CD4-positive, alpha-beta memory T cell (primary cell): ENCODE data around the gene SH3RF1. TPM values are rescaled to one million over a fixed set of nuclear protein-coding genes. Genes with fewer than 3 reads are reported as not detected.

Source experiments
- CTCF ChIA-PET: fragments of 350-600 bp; sonication (Branson Sonifier 250); formaldehyde crosslinking; loops from one replicate; lab custom pipeline; 2021; ENCODE audit warnings: inconsistent platforms; ENCODE audit not compliant: partially characterized antibody; lab: Charles Lee
- POLR2A ChIA-PET: fragments of 350-600 bp; sonication (Branson Sonifier 250); formaldehyde crosslinking; loops from one replicate; lab custom pipeline; 2021; ENCODE audit not compliant: partially characterized antibody; lab: Charles Lee
- DNase-seq, 5 donors: peaks; one replicate each; pipeline versions ENCODE4 v3.0.0 to v3.0.0-alpha.2; 2020 to 2022; ENCODE audit warnings: mixed read lengths in 1 of 5
- H3K27ac ChIP-seq: one replicate; pipeline ENCODE4 v1.7.0; 2013; ENCODE audit warnings: low read depth, low read length
- H3K27me3 ChIP-seq: 2 replicates; pipeline ENCODE4 v1.7.0; 2013; ENCODE audit warnings: mild to moderate bottlenecking, low read length, moderate library complexity; ENCODE audit not compliant: insufficient read depth
- H3K36me3 ChIP-seq: 2 replicates; pipeline ENCODE4 v1.7.0; 2013; ENCODE audit warnings: mild to moderate bottlenecking, low read length, moderate library complexity; ENCODE audit not compliant: insufficient read depth
- H3K4me1 ChIP-seq: 2 replicates; pipeline ENCODE4 v1.7.0; 2013; ENCODE audit warnings: mild to moderate bottlenecking, low read length, moderate library complexity; ENCODE audit not compliant: insufficient read depth
- H3K4me3 ChIP-seq, 2 donors: one replicate each; pipeline ENCODE4 v1.7.0; 2013; ENCODE audit warnings: low read length in 2 of 2, mild to moderate bottlenecking in 1 of 2
- H3K9me3 ChIP-seq, 2 donors: one replicate each; pipeline ENCODE4 v1.7.0; 2013; ENCODE audit warnings: low read length in 2 of 2, control low read depth in 1 of 2; ENCODE audit not compliant: control insufficient read depth in 1 of 2
- H3K27ac Mint-ChIP-seq, 7 donors: one replicate each; pipeline ENCODE4 v1.8.0; 2020 to 2021; ENCODE audit warnings: mixed read lengths in 7 of 7, mild to moderate bottlenecking in 6 of 7, inconsistent platforms in 3 of 7, moderate library complexity in 3 of 7
- H3K27me3 Mint-ChIP-seq, 2 donors: one replicate each; pipeline ENCODE4 v1.8.0; 2020 to 2021; ENCODE audit warnings: mixed read lengths in 2 of 2
- H3K36me3 Mint-ChIP-seq, 2 donors: one replicate each; pipeline ENCODE4 v1.8.0; 2020 to 2021; ENCODE audit warnings: mixed read lengths in 2 of 2, inconsistent platforms in 1 of 2, mild to moderate bottlenecking in 1 of 2
- H3K4me1 Mint-ChIP-seq, 4 donors: one replicate each; pipeline ENCODE4 v1.8.0; 2020 to 2021; ENCODE audit warnings: mixed read lengths in 4 of 4, mild to moderate bottlenecking in 1 of 4
- H3K4me3 Mint-ChIP-seq, 8 donors: one replicate each; pipeline ENCODE4 v1.8.0; 2020 to 2021; ENCODE audit warnings: mixed read lengths in 8 of 8, mild to moderate bottlenecking in 7 of 8, moderate library complexity in 6 of 8, inconsistent platforms in 3 of 8
- H3K9me3 Mint-ChIP-seq, 8 donors: one replicate each; pipeline ENCODE4 v1.8.0; 2020 to 2021; ENCODE audit warnings: mixed read lengths in 8 of 8, mild to moderate bottlenecking in 5 of 8, inconsistent platforms in 3 of 8, moderate library complexity in 1 of 8
- intact Hi-C: fragments of 100-400 bp; cut with micrococcal nuclease; formaldehyde crosslinking; loops from one replicate; pipeline ENCODE4 v1.15.1; 2023
- polyA plus RNA-seq, 2 donors: library from polyadenylated mRNA; unstranded; fragments of 300-500 nt; fragmentation: Illumina TruSeq; gene quantifications; one replicate each; pipeline ENCODE4 v1.2.3, GENCODE V29; 2021
- total RNA-seq, 2 experiments: library from RNA; stranded (reverse); gene quantifications; one replicate each; pipeline ENCODE4 v1.2.3, GENCODE V29; 2021

Gene SH3RF1
- total and polyA plus RNA-seq, 4 experiments from 2014 or later, result 0.11 to 0.15 TPM; not detected in 2

GRCh38 chr4:169060391-169061091 is 210.2 kb downstream of the SH3RF1 start:
- H3K27ac ChIP-seq, result no peak overlapping the region
- ChIA-PET POLR2A (no interaction called here), CTCF (no interaction called here)
- H3K4me3 ChIP-seq, result no peak overlapping the region
- no peaks in the 10 kb centered on the region for H3K36me3 Mint-ChIP-seq
- H3K27me3 ChIP-seq, result no peaks in the 10 kb centered on the region
- H3K27ac Mint-ChIP-seq, result no peak overlapping the region
- peaks cover 0 to 2% (median 0%) of the 10 kb centered on the region in 4 donors for H3K4me1 Mint-ChIP-seq
- no peaks in the 10 kb centered on the region for H3K9me3 ChIP-seq
- H3K4me1 ChIP-seq, result no peaks in the 10 kb centered on the region
- no peaks in the 10 kb centered on the region for H3K36me3 ChIP-seq
- peaks cover 5 to 9% of the 10 kb centered on the region in 2 donors for H3K27me3 Mint-ChIP-seq
- no peak overlapping the region for H3K4me3 Mint-ChIP-seq
- DNase-seq, result no peak
- intact Hi-C loops, result no loop called here
- H3K9me3 Mint-ChIP-seq, result no peaks in the 10 kb centered on the region

DNA sequence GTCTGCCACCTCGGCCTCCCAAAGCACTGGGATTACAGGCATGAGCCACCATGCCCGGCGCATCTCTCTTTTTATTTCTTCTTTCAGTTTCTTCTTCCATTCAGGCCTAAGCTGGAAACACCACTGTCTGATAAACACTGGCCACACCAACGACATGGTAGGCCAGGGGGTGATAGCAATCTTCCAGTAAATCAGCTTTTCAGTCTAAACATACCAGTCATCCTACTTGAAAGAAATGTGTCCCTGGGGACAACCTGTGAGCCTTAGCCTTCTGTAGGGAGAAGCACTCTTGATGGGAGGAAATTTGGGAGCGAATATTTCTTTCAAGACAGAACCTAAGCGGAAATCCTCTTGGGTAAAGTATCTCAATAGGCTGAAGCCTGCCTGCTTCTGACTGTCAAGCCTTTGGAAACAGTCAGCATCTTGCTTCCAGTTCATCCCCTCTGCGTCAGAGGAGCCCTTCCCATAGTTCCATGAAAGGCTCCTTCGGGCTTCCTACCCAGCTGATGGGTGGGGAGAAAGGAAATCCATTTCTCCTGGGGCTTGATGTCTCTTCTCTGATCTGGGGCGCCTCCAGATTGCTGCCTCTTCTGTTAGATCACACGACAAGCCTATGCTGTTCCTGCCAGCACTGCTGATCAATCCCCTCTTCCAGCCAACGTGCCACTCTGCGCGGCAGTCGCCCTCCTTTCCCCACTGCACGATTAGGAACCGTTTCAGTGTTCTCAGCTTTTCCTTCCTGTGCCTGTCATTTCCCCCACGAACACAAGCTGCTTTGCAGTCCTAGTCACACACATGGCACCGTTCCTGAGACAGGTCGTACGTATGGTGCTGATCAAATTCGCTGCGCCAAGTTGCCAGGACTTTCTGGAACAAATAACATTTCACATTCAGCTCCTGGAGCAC is 211.2 kb downstream of the SH3RF1 start:
- ChIA-PET POLR2A (no interaction called here), CTCF (no interaction called here)
- H3K27me3 ChIP-seq, result no peaks in the 10 kb centered on the region
- Mint-ChIP-seq H3K36me3 (no peaks in the 10 kb centered on the region), H3K9me3 (no peaks in the 10 kb centered on the region), H3K27me3 (peaks cover 5 to 9% of the 10 kb centered on the region in 2 donors), H3K4me3 (no peak overlapping the region), H3K27ac (peak overlapping the region in 1 of 7 donors; percentile 48), H3K4me1 (peaks cover 0 to 2% (median 0%) of the 10 kb centered on the region in 4 donors)
- H3K9me3 ChIP-seq, result no peaks in the 10 kb centered on the region
- intact Hi-C loops, result no loop called here
- no peak overlapping the region for H3K27ac ChIP-seq
- no peak for DNase-seq
- H3K4me1 ChIP-seq, result no peaks in the 10 kb centered on the region
- H3K4me3 ChIP-seq, result no peak overlapping the region
- no peaks in the 10 kb centered on the region for H3K36me3 ChIP-seq

- Mint-ChIP-seq H3K27me3 (peaks cover 5 to 8% of the 10 kb centered on the region in 2 donors), H3K4me3 (no peak overlapping the region), H3K4me1 (peaks cover 0 to 2% (median 0%) of the 10 kb centered on the region in 4 donors), H3K9me3 (no peaks in the 10 kb centered on the region), H3K36me3 (no peaks in the 10 kb centered on the region), H3K27ac (no peak overlapping the region)
- Histone ChIP-seq H3K27ac (no peak overlapping the region), H3K36me3 (no peaks in the 10 kb centered on the region), H3K4me3 (no peak overlapping the region), H3K27me3 (no peaks in the 10 kb centered on the region), H3K4me1 (no peaks in the 10 kb centered on the region), H3K9me3 (no peaks in the 10 kb centered on the region)
- no peak for DNase-seq
- ChIA-PET POLR2A (no interaction called here), CTCF (no interaction called here)
- intact Hi-C loops, result no loop called here
Observed at GRCh38 chr4:169058312-169058711, 212.4 kb downstream of the SH3RF1 start.

DNA sequence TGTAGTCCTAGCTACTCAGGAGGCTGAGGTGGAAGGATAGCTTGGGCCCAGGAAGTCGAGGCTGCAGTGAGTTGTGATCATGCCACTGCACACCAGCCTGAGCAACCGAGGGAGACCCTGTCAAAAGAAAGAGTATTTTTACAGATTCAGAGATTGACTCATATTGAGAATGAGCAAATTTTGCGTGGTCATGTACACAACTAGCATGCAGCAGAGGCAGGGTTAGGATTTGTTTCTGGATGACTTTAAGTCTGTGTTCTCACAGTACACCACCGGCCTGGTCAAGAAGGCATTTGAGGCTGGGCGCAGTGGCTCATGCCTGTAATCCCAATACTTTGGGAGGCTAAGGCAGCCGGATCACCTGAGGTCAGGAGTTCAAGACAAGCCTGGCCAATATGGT is 215.9 kb downstream of the SH3RF1 start:
- Mint-ChIP-seq H3K27me3 (peaks cover 5 to 8% of the 10 kb centered on the region in 2 donors), H3K27ac (no peak overlapping the region), H3K4me3 (no peak overlapping the region), H3K4me1 (peaks cover 0 to 2% (median 0%) of the 10 kb centered on the region in 4 donors), H3K36me3 (no peaks in the 10 kb centered on the region), H3K9me3 (no peaks in the 10 kb centered on the region)
- no peaks in the 10 kb centered on the region for H3K36me3 ChIP-seq
- H3K27me3 ChIP-seq, result no peaks in the 10 kb centered on the region
- no peaks in the 10 kb centered on the region for H3K4me1 ChIP-seq
- H3K4me3 ChIP-seq, result no peak overlapping the region
- POLR2A ChIA-PET, result no interaction called here
- CTCF ChIA-PET, result no interaction called here
- H3K9me3 ChIP-seq, result no peaks in the 10 kb centered on the region
- H3K27ac ChIP-seq, result no peak overlapping the region
- intact Hi-C loops, result no loop called here
- DNase-seq, result no peak

DNA sequence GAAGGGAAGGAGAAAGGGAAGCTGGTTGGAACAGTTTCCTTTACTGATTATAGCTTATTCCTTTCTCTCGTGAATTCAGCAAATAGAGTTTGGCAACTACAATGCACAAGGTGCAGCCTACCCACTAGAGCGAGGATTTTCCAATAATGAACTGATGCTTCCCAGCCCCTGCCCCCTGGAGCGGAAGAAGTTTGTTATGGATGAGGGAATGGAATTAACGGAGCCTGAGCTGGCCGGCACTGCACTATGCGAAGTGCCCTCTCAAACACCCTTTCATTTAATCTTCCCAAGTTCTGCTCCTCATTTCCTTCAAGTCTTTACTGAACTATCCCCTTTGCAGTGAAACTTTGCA is 218.2 kb downstream of the SH3RF1 start:
- no peaks in the 10 kb centered on the region for H3K9me3 ChIP-seq
- Mint-ChIP-seq H3K4me3 (no peak overlapping the region), H3K9me3 (no peaks in the 10 kb centered on the region), H3K27ac (no peak overlapping the region), H3K4me1 (no peaks in the 10 kb centered on the region), H3K36me3 (no peaks in the 10 kb centered on the region), H3K27me3 (peaks cover 4 to 5% of the 10 kb centered on the region in 2 donors)
- no peaks in the 10 kb centered on the region for H3K36me3 ChIP-seq
- intact Hi-C loops, result no loop called here
- no peaks in the 10 kb centered on the region for H3K4me1 ChIP-seq
- H3K27ac ChIP-seq, result no peak overlapping the region
- POLR2A ChIA-PET, result no interaction called here
- H3K4me3 ChIP-seq, result no peak overlapping the region
- CTCF ChIA-PET, result no interaction called here
- H3K27me3 ChIP-seq, result no peaks in the 10 kb centered on the region
- DNase-seq, result no peak

GRCh38 chr4:169051761-169052593 is 218.8 kb downstream of the SH3RF1 start:
- Mint-ChIP-seq H3K27me3 (peaks cover 4 to 5% of the 10 kb centered on the region in 2 donors), H3K27ac (no peak overlapping the region), H3K4me3 (no peak overlapping the region), H3K4me1 (no peaks in the 10 kb centered on the region), H3K9me3 (no peaks in the 10 kb centered on the region), H3K36me3 (no peaks in the 10 kb centered on the region)
- ChIA-PET CTCF (no interaction called here), POLR2A (no interaction called here)
- no peak for DNase-seq
- H3K9me3 ChIP-seq, result no peaks in the 10 kb centered on the region
- no peak overlapping the region for H3K27ac ChIP-seq
- H3K4me3 ChIP-seq, result no peak overlapping the region
- no peaks in the 10 kb centered on the region for H3K4me1 ChIP-seq
- H3K36me3 ChIP-seq, result no peaks in the 10 kb centered on the region
- no peaks in the 10 kb centered on the region for H3K27me3 ChIP-seq
- intact Hi-C loops, result no loop called here
